ENCODE results near the gene SPIC.

The SPIC gene

DNA sequence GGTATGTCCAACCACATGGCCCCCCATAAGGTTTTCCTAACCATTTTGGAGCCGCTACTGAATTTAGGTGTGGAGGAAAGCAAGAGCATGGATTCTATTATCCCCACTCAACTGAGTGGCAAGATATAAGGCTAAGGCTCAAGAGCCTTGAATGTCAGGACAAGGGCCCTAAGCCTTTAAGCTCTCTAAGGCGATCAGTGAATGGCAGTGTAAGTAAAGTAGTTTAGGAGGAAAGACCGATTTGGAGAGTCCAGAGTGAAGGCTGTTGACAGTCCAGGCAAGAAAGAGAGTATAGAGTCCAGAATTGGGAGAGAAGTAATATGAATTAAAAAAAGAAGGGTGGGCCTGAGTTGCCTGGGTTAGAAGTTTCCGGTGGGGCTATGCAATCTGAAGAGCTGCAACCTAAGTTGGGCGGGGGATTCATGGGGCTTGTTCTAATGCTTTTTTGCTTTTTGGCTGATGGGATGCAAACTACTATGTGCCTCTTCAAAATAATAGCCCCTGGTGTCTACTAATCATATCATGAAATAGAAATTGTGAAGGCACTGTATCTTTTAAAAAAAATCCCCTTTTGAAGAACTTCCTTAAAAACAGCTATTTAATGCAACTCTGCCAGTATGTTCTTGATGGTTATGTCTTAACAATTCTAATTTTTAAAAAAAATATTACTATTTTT is at the start of gene SPIC:
SPIC (plus strand) TSS at position 626 of the 676 bp plus-strand sequence. CDS start 1,569 bp downstream, outside the sequence.
- TF ChIP-seq, protein P1, sequence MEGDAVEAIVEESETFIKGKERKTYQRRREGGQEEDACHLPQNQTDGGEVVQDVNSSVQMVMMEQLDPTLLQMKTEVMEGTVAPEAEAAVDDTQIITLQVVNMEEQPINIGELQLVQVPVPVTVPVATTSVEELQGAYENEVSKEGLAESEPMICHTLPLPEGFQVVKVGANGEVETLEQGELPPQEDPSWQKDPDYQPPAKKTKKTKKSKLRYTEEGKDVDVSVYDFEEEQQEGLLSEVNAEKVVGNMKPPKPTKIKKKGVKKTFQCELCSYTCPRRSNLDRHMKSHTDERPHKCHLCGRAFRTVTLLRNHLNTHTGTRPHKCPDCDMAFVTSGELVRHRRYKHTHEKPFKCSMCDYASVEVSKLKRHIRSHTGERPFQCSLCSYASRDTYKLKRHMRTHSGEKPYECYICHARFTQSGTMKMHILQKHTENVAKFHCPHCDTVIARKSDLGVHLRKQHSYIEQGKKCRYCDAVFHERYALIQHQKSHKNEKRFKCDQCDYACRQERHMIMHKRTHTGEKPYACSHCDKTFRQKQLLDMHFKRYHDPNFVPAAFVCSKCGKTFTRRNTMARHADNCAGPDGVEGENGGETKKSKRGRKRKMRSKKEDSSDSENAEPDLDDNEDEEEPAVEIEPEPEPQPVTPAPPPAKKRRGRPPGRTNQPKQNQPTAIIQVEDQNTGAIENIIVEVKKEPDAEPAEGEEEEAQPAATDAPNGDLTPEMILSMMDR (IDR thresholded peaks at IDR 0.05; ENCODE audit: low read depth, low read length, missing control alignments) = no peak
- H3K4me3 ChIP-seq (ENCODE audit: low read depth, low read length) = no peak within 1 kb of the TSS
- no peak for DNase-seq (ENCODE audit: low read depth)
- in situ Hi-C loops (cut with HindIII; ENCODE audit: low sequenced_read_pairs) = no loop called here

DNA sequence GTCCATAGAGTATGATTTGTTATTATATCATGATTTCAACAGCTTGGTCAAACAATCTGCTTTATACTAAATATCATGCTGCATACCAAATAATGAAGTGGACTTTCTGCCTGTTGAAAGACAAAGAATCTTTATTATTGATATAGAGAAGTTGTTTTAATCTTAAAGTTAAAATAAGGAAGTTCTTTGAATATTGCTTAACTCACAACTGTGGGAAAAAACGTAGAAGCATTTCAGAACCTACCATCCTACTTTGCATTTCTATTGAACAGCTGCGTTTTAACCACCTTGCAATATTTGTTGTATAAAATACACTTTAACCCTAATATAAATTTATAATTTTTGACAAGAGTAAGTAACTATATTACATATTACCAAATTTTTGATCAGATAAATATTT is 44.7 kb upstream of the SPIC start:
- no peak for DNase-seq (ENCODE audit: low read depth)
- in situ Hi-C loops (cut with HindIII; ENCODE audit: low sequenced_read_pairs) = no loop called here
- TF ChIP-seq, protein P1 (IDR thresholded peaks at IDR 0.05; ENCODE audit: low read depth, low read length, missing control alignments) = no peak
- no peak overlapping the region for H3K4me3 ChIP-seq (ENCODE audit: low read depth, low read length)

DNA sequence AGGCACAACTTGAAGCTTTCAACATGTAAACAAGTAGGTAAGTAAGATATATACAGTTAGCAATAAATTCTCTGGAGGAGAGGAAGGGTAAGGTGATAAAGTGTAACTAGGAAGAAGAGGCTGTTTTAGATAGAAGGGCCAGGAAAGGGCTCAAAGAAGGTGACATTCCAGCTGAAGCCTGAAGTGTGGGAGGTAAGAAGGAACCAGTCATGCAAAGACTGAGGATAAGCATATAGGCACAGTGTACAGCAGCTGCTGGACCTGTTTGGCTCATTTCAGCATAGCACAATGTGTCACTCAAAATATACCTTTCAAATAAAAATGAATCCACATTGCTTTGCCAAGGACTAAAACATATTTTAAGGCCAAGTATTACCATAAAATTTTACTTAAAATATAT is 39.0 kb upstream of the SPIC start:
- TF ChIP-seq, protein P1 (IDR thresholded peaks at IDR 0.05; ENCODE audit: low read depth, low read length, missing control alignments) = no peak
- in situ Hi-C loops (cut with HindIII; ENCODE audit: low sequenced_read_pairs) = no loop called here
- DNase-seq (ENCODE audit: low read depth) = no peak
- H3K4me3 ChIP-seq (ENCODE audit: low read depth, low read length) = no peak overlapping the region

DNA sequence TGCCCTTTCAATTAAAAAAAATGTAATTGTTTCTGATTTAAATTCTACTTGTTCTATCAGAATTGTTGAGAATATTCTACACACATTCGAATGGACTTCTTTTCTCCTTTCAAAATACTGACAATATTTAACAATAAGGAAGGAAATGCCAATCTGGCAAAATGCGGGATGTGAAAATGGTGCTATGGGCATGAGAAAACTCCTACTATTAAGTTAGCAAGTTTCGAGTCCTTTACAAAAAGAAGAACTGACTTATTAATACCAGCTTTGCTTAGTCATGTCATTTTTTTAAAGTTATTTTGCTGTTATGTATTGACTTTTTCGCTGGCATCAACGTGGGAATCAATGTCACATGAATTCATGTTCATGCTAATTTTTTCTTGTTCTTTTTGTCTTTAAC is 35.9 kb upstream of the SPIC start:
- TF ChIP-seq, protein P1 (IDR thresholded peaks at IDR 0.05; ENCODE audit: low read depth, low read length, missing control alignments) = no peak
- no peak for DNase-seq (ENCODE audit: low read depth)
- in situ Hi-C loops (cut with HindIII; ENCODE audit: low sequenced_read_pairs) = no loop called here
- no peak overlapping the region for H3K4me3 ChIP-seq (ENCODE audit: low read depth, low read length)

DNA sequence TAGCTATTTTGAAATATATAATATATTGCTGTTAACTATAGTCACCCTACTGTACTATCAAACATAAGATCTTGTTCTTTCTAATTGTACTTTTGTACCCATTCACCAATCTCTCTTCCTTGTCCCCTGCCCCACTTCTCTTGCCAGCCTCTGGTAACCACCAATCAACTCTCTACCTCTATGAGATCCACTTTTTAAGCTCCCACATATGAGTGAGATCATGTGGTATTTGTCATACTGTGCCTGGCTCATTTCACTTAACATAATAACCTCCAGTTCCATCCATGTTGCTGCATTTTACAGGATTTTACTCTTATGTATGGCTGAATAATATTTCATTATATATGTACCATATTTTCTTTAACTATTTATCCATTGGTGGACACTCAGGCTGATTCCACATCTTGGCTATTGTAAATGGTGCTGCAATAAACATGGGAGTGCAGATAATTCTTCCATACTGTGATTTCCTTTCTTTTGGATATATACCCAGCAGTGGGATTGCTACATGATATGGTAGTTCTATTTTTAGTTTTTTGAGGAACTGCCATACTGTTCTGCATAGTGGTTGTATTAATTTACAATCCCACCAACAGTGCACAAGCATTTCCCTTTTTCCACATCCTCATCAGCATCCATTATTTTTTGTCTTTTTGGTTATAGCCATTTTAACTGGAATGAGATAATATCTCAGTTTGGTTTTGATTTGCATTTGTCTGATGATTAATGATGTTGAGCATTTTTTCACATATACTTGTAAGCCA is 33.5 kb upstream of the SPIC start:
- in situ Hi-C loops (cut with HindIII; ENCODE audit: low sequenced_read_pairs) = no loop called here
- H3K4me3 ChIP-seq (ENCODE audit: low read depth, low read length) = no peak overlapping the region
- TF ChIP-seq, protein P1 (IDR thresholded peaks at IDR 0.05; ENCODE audit: low read depth, low read length, missing control alignments) = no peak
- DNase-seq (ENCODE audit: low read depth) = no peak

DNA sequence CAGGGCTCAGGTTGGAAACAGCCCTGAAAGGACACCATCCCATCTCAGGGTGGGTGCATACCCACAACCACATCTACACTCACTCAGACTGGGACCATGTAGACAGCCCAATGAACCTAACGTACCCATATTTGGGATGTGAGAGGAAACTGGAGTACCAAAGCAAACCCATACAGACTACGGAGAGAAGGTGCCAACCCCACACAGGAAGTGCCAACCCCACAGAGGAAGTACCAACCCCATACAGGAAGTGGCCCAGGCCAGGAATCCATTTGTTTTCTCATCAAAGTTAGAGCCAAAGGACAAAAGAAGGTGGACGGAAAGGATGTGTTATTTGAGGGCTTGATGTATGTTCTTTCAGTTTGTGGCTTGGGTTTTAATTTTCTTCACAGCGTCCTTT is 19.5 kb upstream of the SPIC start:
- H3K4me3 ChIP-seq (ENCODE audit: low read depth, low read length) = no peak overlapping the region
- TF ChIP-seq, protein P1 (IDR thresholded peaks at IDR 0.05; ENCODE audit: low read depth, low read length, missing control alignments) = no peak
- no peak for DNase-seq (ENCODE audit: low read depth)
- in situ Hi-C loops (cut with HindIII; ENCODE audit: low sequenced_read_pairs) = no loop called here

Data from astrocyte of the cerebellum (primary cell).